Esophagus squamous epithelium (tissue), 4 donors: Measurements from ENCODE around the gene CA6.

Experiments
- CTCF ChIP-seq, 6 experiments: fragments of 450-650 bp in 4 of 6; fragments of 200-600 bp in 2 of 6; sonication (generic) in 2 of 6; IDR thresholded peaks; one replicate each; pipeline ENCODE4 v1.5.1; 2016 to 2019; ENCODE audit warnings: antibody characterized with exemption in 6 of 6, mild to moderate bottlenecking in 4 of 6, moderate library complexity in 4 of 6
- POLR2A ChIP-seq, 4 donors: fragments of 450-650 bp; IDR thresholded peaks; one replicate each; pipeline ENCODE4 v1.6.1; 2017; ENCODE audit warnings: antibody characterized with exemption in 4 of 4, mild to moderate bottlenecking in 4 of 4, moderate library complexity in 3 of 4

GRCh38 chr1:8913457-8913856 is 32.2 kb upstream of the CA6 start:
- TF ChIP-seq POLR2A (IDR thresholded peaks at IDR 0.05), result no peak
- TF ChIP-seq CTCF (IDR thresholded peaks at IDR 0.05), result no peak
